Tibial artery (tissue), 4 donors: ENCODE data around the gene SCFD2.
"Not testable (repeated sequence)": the region's sequence is repeated elsewhere in the genome, so short reads cannot be mapped to it uniquely, and the experiment has no call there.

ENCODE experiments used
- DNase-seq, 2 donors: peaks; one replicate each; pipeline ENCODE4 v3.0.0-alpha.2; 2019
- H3K27ac ChIP-seq, 2 donors: fragments of 200-600 bp; sonication (generic) in 1 of 2; 1 replicate in 1 of 2; 2 replicates in 1 of 2; pipeline ENCODE4 v1.5.1; 2018 to 2019; ENCODE audit warnings: mild to moderate bottlenecking in 1 of 2
- H3K27me3 ChIP-seq, 2 donors: fragments of 200-600 bp; sonication (generic) in 1 of 2; one replicate each; pipeline versions ENCODE4 v1.5.1 to v1.6.0; 2016 to 2019
- H3K36me3 ChIP-seq, 3 donors: fragments of 200-600 bp; sonication (generic) in 2 of 3; one replicate each; pipeline ENCODE4 v1.5.1; 2016 to 2019; ENCODE audit warnings: mild to moderate bottlenecking in 2 of 3
- H3K4me1 ChIP-seq, 4 donors: fragments of 200-600 bp; sonication (generic) in 2 of 4; 1 replicate in 3 of 4; 2 replicates in 1 of 4; pipeline ENCODE4 v1.5.1; 2016 to 2019
- H3K4me3 ChIP-seq, 2 donors: fragments of 200-600 bp; sonication (generic) in 1 of 2; 1 replicate in 1 of 2; 2 replicates in 1 of 2; pipeline ENCODE4 v1.5.1; 2018 to 2019; ENCODE audit warnings: mild to moderate bottlenecking in 2 of 2
- H3K9me3 ChIP-seq, 3 donors: fragments of 200-600 bp; sonication (generic) in 1 of 3; one replicate each; pipeline ENCODE4 v1.5.1; 2016 to 2019
- CTCF ChIP-seq, 2 experiments: fragments of 200-600 bp in 1 of 2; fragments of 450-650 bp in 1 of 2; IDR thresholded peaks; one replicate each; pipeline ENCODE4 v1.5.1; 2017 to 2019; ENCODE audit warnings: antibody characterized with exemption in 2 of 2, mild to moderate bottlenecking in 1 of 2, moderate library complexity in 1 of 2
- intact Hi-C: fragments of 100-400 bp; cut with DNase I; formaldehyde crosslinking; loops from one replicate; pipeline ENCODE4 v1.15.0; 2023; ENCODE audit warnings: low total_unique reads

The SCFD2 gene

GRCh38 chr4:52836678-52837077 is 529.2 kb downstream of the SCFD2 start:
- no peaks in the 10 kb centered on the region for H3K36me3 ChIP-seq
- no peaks in the 10 kb centered on the region for H3K27me3 ChIP-seq
- no peak for TF ChIP-seq CTCF (IDR thresholded peaks at IDR 0.05)
- H3K27ac ChIP-seq, result no peak overlapping the region
- intact Hi-C loops, result no loop called here
- no peak overlapping the region for H3K4me3 ChIP-seq
- DNase-seq, result no peak
- peaks cover 0 to 2% (median 0%) of the 10 kb centered on the region in 4 donors for H3K4me1 ChIP-seq
- H3K9me3 ChIP-seq, result no peaks in the 10 kb centered on the region

GRCh38 chr4:52836120-52836519 is 529.7 kb downstream of the SCFD2 start:
- no peak for TF ChIP-seq CTCF (IDR thresholded peaks at IDR 0.05)
- intact Hi-C loops, result no loop called here

GRCh38 chr4:52834641-52835456 is 531.0 kb downstream of the SCFD2 start:
- H3K36me3 ChIP-seq, H3K27ac ChIP-seq, H3K4me3 ChIP-seq, intact Hi-C loops, DNase-seq, H3K4me1 ChIP-seq, H3K27me3 ChIP-seq, H3K9me3 ChIP-seq: not testable (repeated sequence)

More at GRCh38 chr4:52836120-52836519, 529.7 kb downstream of the SCFD2 start:
- Histone ChIP-seq H3K4me3 (no peak overlapping the region), H3K4me1 (no peaks in the 10 kb centered on the region), H3K27me3 (no peaks in the 10 kb centered on the region), H3K36me3 (no peaks in the 10 kb centered on the region), H3K27ac (no peak overlapping the region), H3K9me3 (no peaks in the 10 kb centered on the region)
- DNase-seq, result no peak

- no peak for DNase-seq
These were observed 531.8 kb downstream of the SCFD2 start for GRCh38 chr4:52833941-52834525.

GRCh38 chr4:52825460-52826090 is 540.3 kb downstream of the SCFD2 start:
- Histone ChIP-seq H3K27ac (no peak overlapping the region), H3K27me3 (no peaks in the 10 kb centered on the region), H3K9me3 (no peaks in the 10 kb centered on the region), H3K4me1 (no peaks in the 10 kb centered on the region), H3K36me3 (no peaks in the 10 kb centered on the region), H3K4me3 (no peak overlapping the region)
- DNase-seq, result no peak
- intact Hi-C loops, result loop anchor here (2.0 kb wide), 1 partner anchor 19 kb away; no protein-coding TSS in a partner anchor
- TF ChIP-seq CTCF (IDR thresholded peaks at IDR 0.05), result no peak

More at GRCh38 chr4:52833941-52834525, 531.8 kb downstream of the SCFD2 start:
- no peaks in the 10 kb centered on the region for H3K4me1 ChIP-seq
- H3K27ac ChIP-seq, result no peak overlapping the region
- H3K4me3 ChIP-seq, result no peak overlapping the region
- no peaks in the 10 kb centered on the region for H3K27me3 ChIP-seq
- no peaks in the 10 kb centered on the region for H3K36me3 ChIP-seq
- no peak for TF ChIP-seq CTCF (IDR thresholded peaks at IDR 0.05)
- H3K9me3 ChIP-seq, result no peaks in the 10 kb centered on the region
- intact Hi-C loops, result no loop called here
